Smooth muscle cell (in vitro differentiated cells): ENCODE results near the gene SSH2. TPM values are rescaled to one million over a fixed set of nuclear protein-coding genes. Genes with fewer than 3 reads are reported as not detected.
"Not testable (repeated sequence)": the region's sequence is repeated elsewhere in the genome, so short reads cannot be mapped to it uniquely, and the experiment has no call there.

Experiments used
- DNase-seq: peaks from one replicate; lab custom pipeline; 2025; ENCODE audit not compliant: unreplicated experiment; lab: John Stamatoyannopoulos, UW
- H2AFZ ChIP-seq: fragments of 200-600 bp; sonication (generic); 2 replicates; pipeline ENCODE4 v1.6.0; 2016; ENCODE audit warnings: antibody characterized with exemption, low read depth, mild to moderate bottlenecking
- H3F3A ChIP-seq: fragments of 200-600 bp; sonication (generic); 2 replicates; pipeline ENCODE4 v1.6.0; 2017; ENCODE audit warnings: antibody characterized with exemption, low read depth
- H3K27ac ChIP-seq: fragments of 200-600 bp; sonication (generic); 2 replicates; pipeline ENCODE4 v1.5.1; 2016; ENCODE audit warnings: low read depth, mild to moderate bottlenecking
- H3K27me3 ChIP-seq: fragments of 200-600 bp; sonication (generic); 2 replicates; pipeline ENCODE4 v1.6.1; 2016; ENCODE audit warnings: low read depth, mild to moderate bottlenecking
- H3K36me3 ChIP-seq: fragments of 200-600 bp; sonication (generic); 2 replicates; pipeline ENCODE4 v1.5.1; 2016; ENCODE audit warnings: low read depth
- H3K4me1 ChIP-seq: fragments of 200-600 bp; sonication (generic); 2 replicates; pipeline ENCODE4 v1.5.1; 2016; ENCODE audit warnings: low read depth
- H3K4me2 ChIP-seq: fragments of 200-600 bp; sonication (generic); 2 replicates; pipeline ENCODE4 v1.6.0; 2016; ENCODE audit warnings: mild to moderate bottlenecking
- H3K4me3 ChIP-seq: fragments of 200-600 bp; sonication (generic); 2 replicates; pipeline ENCODE4 v1.5.1; 2016; ENCODE audit warnings: mild to moderate bottlenecking
- H3K79me2 ChIP-seq: fragments of 200-600 bp; sonication (generic); 2 replicates; pipeline ENCODE4 v1.6.0; 2016; ENCODE audit warnings: low read depth, mild to moderate bottlenecking
- H3K9ac ChIP-seq: fragments of 200-600 bp; sonication (generic); 2 replicates; pipeline ENCODE4 v1.6.0; 2016; ENCODE audit warnings: low read depth
- H3K9me3 ChIP-seq: fragments of 200-600 bp; sonication (generic); replicated peaks from 2 replicates; pipeline ENCODE4 v1.5.1; 2016; ENCODE audit warnings: low read depth
- H4K20me1 ChIP-seq: fragments of 200-600 bp; sonication (generic); 2 replicates; pipeline ENCODE4 v1.6.0; 2016; ENCODE audit warnings: low read depth
- CTCF ChIP-seq: fragments of 200-600 bp; sonication (generic); IDR thresholded peaks from 2 replicates; pipeline ENCODE4 v1.5.1; 2017; ENCODE audit warnings: borderline replicate concordance, mild to moderate bottlenecking, antibody characterized with exemption; ENCODE audit not compliant: insufficient read depth, poor library complexity, severe bottlenecking
- WGBS: methylation state at CpG from one replicate; pipeline ENCODE4 v1.1.7; 2016; ENCODE audit warnings: low lambda C conversion rate; 5-methylcytosine and 5-hydroxymethylcytosine counted together
- polyA plus RNA-seq: library from polyadenylated mRNA; unstranded; fragments of >200 nt; fragmentation: Nextera tagmentation; extraction: Ambion mirVana; gene quantifications from 2 replicates; pipeline ENCODE4 v1.2.1, GENCODE V29; 2016
- total RNA-seq: library from RNA; depleted of rRNA; stranded (reverse); fragments of >200 nt; gene quantifications from 2 replicates; pipeline ENCODE4 v1.2.3, GENCODE V29; 2014

Gene SSH2
- total and polyA plus RNA-seq, 2 experiments from 2014 or later, result 9.7 to 10.4 TPM

- Histone ChIP-seq H3K9me3 (no peaks in the 10 kb centered on the region), H3F3A (no peaks in the 10 kb centered on the region), H3K27me3 (no peaks in the 10 kb centered on the region), H3K27ac (no peak overlapping the region), H3K4me2 (no peak overlapping the region), H4K20me1 (peaks cover 11% of the 10 kb centered on the region), H3K79me2 (peaks cover 3% of the 10 kb centered on the region), H3K9ac (no peak overlapping the region), H3K4me1 (no peaks in the 10 kb centered on the region), H3K4me3 (no peak overlapping the region), H2AFZ (no peak overlapping the region), H3K36me3 (no peaks in the 10 kb centered on the region)
- DNase-seq, result no peak
- no peak for TF ChIP-seq CTCF
These were observed 72.2 kb downstream of the SSH2 start for GRCh38 chr17:29857823-29858222.

GRCh38 chr17:29857105-29857504 lies 72.9 kb downstream of the SSH2 start:
- H3K4me3 ChIP-seq, H3K9me3 ChIP-seq, H3K27me3 ChIP-seq, H3F3A ChIP-seq, H3K79me2 ChIP-seq, H3K4me1 ChIP-seq, DNase-seq, H3K27ac ChIP-seq, H3K4me2 ChIP-seq, H3K9ac ChIP-seq, H3K36me3 ChIP-seq, H2AFZ ChIP-seq: not testable (repeated sequence)
- 97% methylated on average over 4 of the region's 4 CpGs for WGBS
- peaks cover 10% of the 10 kb centered on the region for H4K20me1 ChIP-seq

- no peak for TF ChIP-seq CTCF
- no peak overlapping the region for H3K9ac ChIP-seq
- no peak overlapping the region for H3K4me3 ChIP-seq
- H3K27me3 ChIP-seq, result no peaks in the 10 kb centered on the region
- H3K79me2 ChIP-seq, result peaks cover 8% of the 10 kb centered on the region
- WGBS, result 100% methylated on average over 1 of the region's 1 CpG
- H3K9me3 ChIP-seq, result no peaks in the 10 kb centered on the region
- no peak overlapping the region for H3K27ac ChIP-seq
- no peak overlapping the region for H3K4me2 ChIP-seq
- no peak for DNase-seq
- no peak overlapping the region for H2AFZ ChIP-seq
- no peaks in the 10 kb centered on the region for H3K4me1 ChIP-seq
- peaks cover 5% of the 10 kb centered on the region for H4K20me1 ChIP-seq
- no peaks in the 10 kb centered on the region for H3K36me3 ChIP-seq
- H3F3A ChIP-seq, result peaks cover 2% of the 10 kb centered on the region
These were observed 74.3 kb downstream of the SSH2 start for GRCh38 chr17:29855686-29856085.

- no peaks in the 10 kb centered on the region for H3K36me3 ChIP-seq
- no peak overlapping the region for H3K4me2 ChIP-seq
- WGBS, result 84% methylated on average over 3 of the region's 3 CpGs
- H3F3A ChIP-seq, result peaks cover 9% of the 10 kb centered on the region
- no peaks in the 10 kb centered on the region for H3K9me3 ChIP-seq
- H2AFZ ChIP-seq, result no peak overlapping the region
- peaks cover 5% of the 10 kb centered on the region for H3K79me2 ChIP-seq
- no peak overlapping the region for H3K27ac ChIP-seq
- peaks cover 14% of the 10 kb centered on the region for H3K4me1 ChIP-seq
- TF ChIP-seq CTCF, result no peak
- peaks cover 3% of the 10 kb centered on the region for H4K20me1 ChIP-seq
- DNase-seq, result no peak
- H3K4me3 ChIP-seq, result no peak overlapping the region
- H3K27me3 ChIP-seq, result no peaks in the 10 kb centered on the region
- H3K9ac ChIP-seq, result no peak overlapping the region
These were observed 81.3 kb downstream of the SSH2 start for GRCh38 chr17:29848737-29849136.
